GM12865 (cell line): ENCODE data around the gene STAT5B.
"Not testable (repeated sequence)": the region's sequence is repeated elsewhere in the genome, so short reads cannot be mapped to it uniquely, and the experiment has no call there.

Source experiments
- DNase-seq: peaks from one replicate; pipeline ENCODE4 v3.0.0; 2010; ENCODE audit warnings: low read depth
- H3K4me3 ChIP-seq: 2 replicates; pipeline ENCODE4 v1.5.1; 2011; ENCODE audit warnings: mild to moderate bottlenecking, low read depth, low read length, control low read depth
- TF ChIP-seq, protein P1 (sequence below): IDR thresholded peaks from 2 replicates; pipeline ENCODE4 v1.5.1; 2011; ENCODE audit warnings: low read length, control low read depth, low read depth, inconsistent platforms; ENCODE audit not compliant: insufficient read depth; ENCODE audit errors: missing control alignments

STAT5B gene

DNA sequence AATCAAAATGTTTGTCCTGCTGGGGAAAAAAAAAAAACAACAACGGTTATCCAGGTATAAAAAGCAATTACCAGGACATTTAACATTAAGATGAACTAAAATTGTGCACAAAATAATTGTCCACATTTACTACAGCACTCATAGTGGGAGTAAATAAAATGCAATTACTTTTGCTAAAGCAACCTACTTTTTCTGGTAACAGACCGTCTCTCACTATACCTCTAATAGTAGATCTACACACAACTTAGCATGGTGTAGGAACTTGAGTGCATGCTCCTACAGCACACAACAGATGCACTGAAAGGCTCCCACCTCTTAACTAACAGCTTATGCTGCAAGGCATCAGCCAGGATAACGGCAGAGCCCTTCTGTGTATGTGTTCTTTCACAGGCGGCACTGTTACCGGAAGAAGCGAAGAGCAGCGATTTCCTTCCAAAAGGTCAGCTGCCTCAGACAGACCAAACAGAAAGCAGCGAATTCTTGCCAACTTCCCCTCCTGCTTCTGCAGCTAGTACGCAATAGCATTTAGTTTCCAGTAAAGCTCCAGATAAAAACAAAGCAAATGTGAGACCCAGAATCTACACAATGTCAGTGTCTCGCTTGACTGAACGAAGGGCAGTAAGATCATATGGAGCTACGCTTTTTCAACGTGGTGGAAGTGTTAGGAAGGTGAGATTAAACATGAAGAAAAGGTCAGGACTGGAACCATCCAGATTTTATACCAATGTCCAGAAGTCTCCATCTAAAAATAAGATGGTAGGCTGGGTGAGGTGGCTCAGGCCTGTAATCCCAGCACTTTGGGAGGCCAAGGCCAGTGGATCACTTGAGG lies 27.6 kb downstream of the STAT5B start:
- H3K4me3 ChIP-seq = peak overlapping the region; percentile 61
- TF ChIP-seq, protein P1, sequence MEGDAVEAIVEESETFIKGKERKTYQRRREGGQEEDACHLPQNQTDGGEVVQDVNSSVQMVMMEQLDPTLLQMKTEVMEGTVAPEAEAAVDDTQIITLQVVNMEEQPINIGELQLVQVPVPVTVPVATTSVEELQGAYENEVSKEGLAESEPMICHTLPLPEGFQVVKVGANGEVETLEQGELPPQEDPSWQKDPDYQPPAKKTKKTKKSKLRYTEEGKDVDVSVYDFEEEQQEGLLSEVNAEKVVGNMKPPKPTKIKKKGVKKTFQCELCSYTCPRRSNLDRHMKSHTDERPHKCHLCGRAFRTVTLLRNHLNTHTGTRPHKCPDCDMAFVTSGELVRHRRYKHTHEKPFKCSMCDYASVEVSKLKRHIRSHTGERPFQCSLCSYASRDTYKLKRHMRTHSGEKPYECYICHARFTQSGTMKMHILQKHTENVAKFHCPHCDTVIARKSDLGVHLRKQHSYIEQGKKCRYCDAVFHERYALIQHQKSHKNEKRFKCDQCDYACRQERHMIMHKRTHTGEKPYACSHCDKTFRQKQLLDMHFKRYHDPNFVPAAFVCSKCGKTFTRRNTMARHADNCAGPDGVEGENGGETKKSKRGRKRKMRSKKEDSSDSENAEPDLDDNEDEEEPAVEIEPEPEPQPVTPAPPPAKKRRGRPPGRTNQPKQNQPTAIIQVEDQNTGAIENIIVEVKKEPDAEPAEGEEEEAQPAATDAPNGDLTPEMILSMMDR = no peak
- peak; percentile 90 for DNase-seq

DNA sequence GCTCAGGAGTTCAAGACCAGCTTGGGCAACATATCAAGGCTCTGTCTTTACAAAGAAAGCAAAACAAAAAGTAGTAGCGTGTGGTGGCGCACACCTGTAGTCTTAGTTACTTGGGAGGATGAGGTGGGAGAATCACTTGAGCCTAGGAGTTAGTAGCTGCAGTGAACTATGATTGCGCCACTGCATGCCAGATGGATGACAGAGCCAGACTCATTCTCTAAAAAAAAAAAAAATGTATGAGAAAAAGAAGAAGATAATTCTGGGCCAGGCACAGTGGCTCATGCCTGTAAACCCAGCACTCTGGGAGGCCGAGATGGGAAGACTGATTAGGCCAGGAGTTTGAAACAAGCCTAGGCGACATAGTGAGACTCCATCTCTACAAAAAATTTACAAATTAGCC lies 28.5 kb downstream of the STAT5B start:
- TF ChIP-seq, protein P1 = no peak
- DNase-seq = no peak
- no peak overlapping the region for H3K4me3 ChIP-seq

- no peak for DNase-seq
- no peak overlapping the region for H3K4me3 ChIP-seq
- TF ChIP-seq, protein P1 = no peak
Measured at GRCh38 chr17:42246515-42246914, 29.7 kb downstream of the STAT5B start.

DNA sequence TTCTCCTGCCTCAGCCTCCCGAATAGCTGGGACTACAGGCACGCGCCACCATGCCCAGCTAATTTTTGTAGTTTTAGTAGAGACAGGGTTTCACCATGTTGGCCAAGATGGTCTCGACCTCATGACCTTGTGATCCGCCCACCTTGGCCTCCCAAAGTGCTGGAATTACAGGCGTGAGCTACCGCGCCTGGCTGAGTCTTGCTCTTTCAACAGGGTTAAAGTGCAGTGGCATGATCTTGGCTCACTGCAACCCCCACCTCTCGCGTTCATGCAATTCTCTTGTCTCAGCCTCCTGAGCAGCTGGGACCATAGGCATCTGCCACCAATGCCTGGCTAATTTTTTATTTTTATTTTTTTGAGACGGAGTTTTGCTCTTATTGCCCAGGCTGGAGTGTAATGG lies 31.0 kb downstream of the STAT5B start:
- DNase-seq, H3K4me3 ChIP-seq: not testable (repeated sequence)

GRCh38 chr17:42244116-42244515 lies 32.1 kb downstream of the STAT5B start:
- H3K4me3 ChIP-seq, DNase-seq: not testable (repeated sequence)

GRCh38 chr17:42243493-42243982 lies 32.7 kb downstream of the STAT5B start:
- no peak for DNase-seq
- H3K4me3 ChIP-seq = no peak overlapping the region
- TF ChIP-seq, protein P1 = no peak

GRCh38 chr17:42241871-42242270 lies 34.3 kb downstream of the STAT5B start:
- no peak for DNase-seq
- no peak overlapping the region for H3K4me3 ChIP-seq
- TF ChIP-seq, protein P1 = no peak

DNA sequence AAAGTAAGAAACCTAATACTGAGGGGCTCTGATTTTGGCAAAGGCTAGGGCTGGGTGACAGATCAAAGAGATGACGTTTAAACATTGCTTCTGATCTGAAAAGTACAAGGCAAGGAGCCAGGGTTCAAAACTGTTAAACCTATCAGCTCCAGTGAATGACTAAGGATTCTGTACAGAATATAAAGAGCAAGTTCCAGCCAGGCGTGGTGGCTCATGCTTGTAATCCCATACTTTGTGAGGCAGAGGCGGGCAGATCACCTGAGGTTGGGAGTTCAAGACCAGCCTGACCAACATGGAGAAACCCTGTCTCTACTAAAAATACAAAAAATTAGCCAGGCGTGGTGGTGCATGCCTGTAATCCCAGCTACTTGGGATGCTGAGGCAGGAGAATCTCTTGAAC lies 35.3 kb downstream of the STAT5B start:
- H3K4me3 ChIP-seq, DNase-seq: not testable (repeated sequence)
